Mesothelial cell of epicardium (in vitro differentiated cells): ENCODE results near the gene TAC4. TPM values are rescaled to one million over a fixed set of nuclear protein-coding genes. Genes with fewer than 3 reads are reported as not detected.

Source experiments
- DNase-seq, 2 experiments: peaks; one replicate each; pipeline ENCODE4 v3.0.0; 2021; ENCODE audit warnings: low spot score in 2 of 2; ENCODE audit not compliant: unreplicated experiment in 2 of 2
- H3K27ac Mint-ChIP-seq: 2 replicates; pipeline ENCODE4 v1.8.0; 2021; ENCODE audit warnings: mixed read lengths
- H3K27me3 Mint-ChIP-seq: 2 replicates; pipeline ENCODE4 v1.8.0; 2021; ENCODE audit warnings: low read depth, mixed read lengths
- H3K36me3 Mint-ChIP-seq: 2 replicates; pipeline ENCODE4 v1.8.0; 2021; ENCODE audit warnings: mixed read lengths
- H3K4me1 Mint-ChIP-seq: 2 replicates; pipeline ENCODE4 v1.8.0; 2021; ENCODE audit warnings: mixed read lengths
- H3K4me3 Mint-ChIP-seq: 2 replicates; pipeline ENCODE4 v1.8.0; 2021; ENCODE audit warnings: mild to moderate bottlenecking, moderate library complexity, mixed read lengths
- H3K9me3 Mint-ChIP-seq: 2 replicates; pipeline ENCODE4 v1.8.0; 2021; ENCODE audit warnings: mixed read lengths
- CTCF ChIP-seq: fragments of 200-600 bp; sonication (generic); IDR thresholded peaks from one replicate; pipeline ENCODE4 v1.5.0; 2021; ENCODE audit warnings: antibody characterized with exemption; ENCODE audit not compliant: unreplicated experiment
- total RNA-seq: library from RNA; stranded (reverse); gene quantifications from 3 replicates; pipeline ENCODE4 v1.2.1, GENCODE V29; 2021

TAC4 gene
- total RNA-seq, 1 donor from 2014 or later = not detected

- Mint-ChIP-seq H3K27me3 (no peaks in the 10 kb centered on the region), H3K4me3 (no peak overlapping the region), H3K36me3 (peaks cover 27% of the 10 kb centered on the region), H3K4me1 (peaks cover 26% of the 10 kb centered on the region), H3K9me3 (no peaks in the 10 kb centered on the region), H3K27ac (no peak overlapping the region)
- DNase-seq = no peak
- no peak for TF ChIP-seq CTCF
Observed at GRCh38 chr17:49819651-49820050, 28.2 kb downstream of the TAC4 start.

- Mint-ChIP-seq H3K4me1 (peaks cover 26% of the 10 kb centered on the region), H3K27me3 (no peaks in the 10 kb centered on the region), H3K9me3 (no peaks in the 10 kb centered on the region), H3K27ac (no peak overlapping the region), H3K4me3 (no peak overlapping the region), H3K36me3 (peaks cover 27% of the 10 kb centered on the region)
- TF ChIP-seq CTCF = no peak
- no peak for DNase-seq
Observed at GRCh38 chr17:49819138-49819537, 28.7 kb downstream of the TAC4 start.

GRCh38 chr17:49817993-49818392 is 29.9 kb downstream of the TAC4 start:
- no peak for DNase-seq
- Mint-ChIP-seq H3K4me1 (peaks cover 26% of the 10 kb centered on the region), H3K36me3 (peaks cover 26% of the 10 kb centered on the region), H3K9me3 (no peaks in the 10 kb centered on the region), H3K27me3 (no peaks in the 10 kb centered on the region), H3K4me3 (no peak overlapping the region), H3K27ac (no peak overlapping the region)
- no peak for TF ChIP-seq CTCF

- no peak overlapping the region for H3K4me3 Mint-ChIP-seq
- no peaks in the 10 kb centered on the region for H3K27me3 Mint-ChIP-seq
- H3K4me1 Mint-ChIP-seq = peaks cover 15% of the 10 kb centered on the region
- peak overlapping the region; percentile 55 for H3K27ac Mint-ChIP-seq
- peaks cover 18% of the 10 kb centered on the region for H3K36me3 Mint-ChIP-seq
- no peak for TF ChIP-seq CTCF
- H3K9me3 Mint-ChIP-seq = no peaks in the 10 kb centered on the region
- no peak for DNase-seq
Observed at GRCh38 chr17:49815761-49816281, 32.0 kb downstream of the TAC4 start.

GRCh38 chr17:49814781-49815529 is 32.9 kb downstream of the TAC4 start:
- Mint-ChIP-seq H3K27me3 (no peaks in the 10 kb centered on the region), H3K4me3 (no peak overlapping the region), H3K36me3 (peaks cover 20% of the 10 kb centered on the region), H3K27ac (peak overlapping the region; percentile 67), H3K4me1 (peaks cover 13% of the 10 kb centered on the region), H3K9me3 (no peaks in the 10 kb centered on the region)
- TF ChIP-seq CTCF = no peak
- no peak for DNase-seq
